Measurements from ENCODE around the gene DOK7. TPM values are rescaled to one million over a fixed set of nuclear protein-coding genes. Genes with fewer than 3 reads are reported as not detected.

The DOK7 gene
- total and polyA plus RNA-seq, 2 donors (not counting 3 experiments of a cell fraction or from before 2014, with no cell fraction given) = not detected

- FAIRE-seq (no peak), DNase-seq (ENCODE audit: low read depth, low spot score) (no peak)
- no peaks in the 10 kb centered on the region for H4K20me1 ChIP-seq (replicated peaks; ENCODE audit: control insufficient read depth, extremely low read depth, insufficient read depth, low read length)
- H3K9me1 ChIP-seq (replicated peaks; ENCODE audit: control insufficient read depth, extremely low read depth, insufficient read depth, low read length) = no peaks in the 10 kb centered on the region
- TF ChIP-seq GATA2 (IDR thresholded peaks at IDR 0.05; ENCODE audit: insufficient read depth, insufficient read length, low read depth, low read length) (no peak), POLR2A (IDR thresholded peaks at IDR 0.05; ENCODE audit: low read depth, low read length) (no peak), MAX (IDR thresholded peaks at IDR 0.05; ENCODE audit: insufficient read depth, insufficient read length) (no peak), MYC (IDR thresholded peaks at IDR 0.05; ENCODE audit: low read depth, low read length) (no peak), CTCF (IDR thresholded peaks at IDR 0.05; ENCODE audit: extremely low read depth in 1 of 2, insufficient read depth in 1 of 2, low read depth in 1 of 2, low read length in 2 of 2) (no peak), EZH2 (IDR thresholded peaks at IDR 0.05; ENCODE audit: borderline replicate concordance, low read depth, low read length, severe bottlenecking) (no peak)
- H3K4me1 ChIP-seq (ENCODE audit: control insufficient read depth, extremely low read depth, insufficient read depth, low read length) = no peaks in the 10 kb centered on the region
- no peaks in the 10 kb centered on the region for H3K36me3 ChIP-seq (ENCODE audit: control insufficient read depth in 2 of 2, extremely low read depth in 1 of 2, insufficient read depth in 2 of 2, low read length in 2 of 2)
- no TSS peak for BruUV-seq (replicated peaks)
- dilution Hi-C loops (cut with MboI; ENCODE audit: extremely low pct_ligation_motif_present, low sequenced_read_pairs) (no loop called here), intact Hi-C loops (cut with micrococcal nuclease) (no loop called here)
- CTCF ChIA-PET = interaction anchor here (1.5 kb wide), 1 partner anchor 14 kb away, joined by 15 read pairs; no protein-coding TSS in a partner anchor
- H3K79me2 ChIP-seq (ENCODE audit: control insufficient read depth, insufficient read depth, low read length) = no peaks in the 10 kb centered on the region
- H3K27ac ChIP-seq (ENCODE audit: insufficient read depth, low read depth, low read length) = no peak overlapping the region
- POLR2A ChIA-PET = no interaction called here
- H3K9ac ChIP-seq (replicated peaks; ENCODE audit: extremely low read depth, insufficient read depth, low read length) = no peak overlapping the region
- peaks cover 2 to 7% of the 10 kb centered on the region in 2 experiments for H3K27me3 ChIP-seq (ENCODE audit: control insufficient read depth in 2 of 2, insufficient read depth in 2 of 2, low read length in 2 of 2)
- no peaks in the 10 kb centered on the region for H3K9me3 ChIP-seq (replicated peaks; ENCODE audit: control insufficient read depth, insufficient read depth, low read length)
- H3K4me3 ChIP-seq (replicated peaks in 1 of 3; ENCODE audit: insufficient read depth in 1 of 3, low read depth in 1 of 3, low read length in 3 of 3) = no peak overlapping the region
- H2AFZ ChIP-seq (ENCODE audit: low read depth, low read length) = no peak overlapping the region
- H3K4me2 ChIP-seq (ENCODE audit: insufficient read depth, low read length) = no peak overlapping the region
Measured at GRCh38 chr4:3494462-3494871, 31.4 kb downstream of the DOK7 start.

All from endothelial cell of umbilical vein (primary cell).